IPS DF 4.7 (cell line): ENCODE results near the gene PRKG1.

Experiments
- DNase-seq: peaks from one replicate; pipeline ENCODE4 v3.0.0-alpha.2; 2013; ENCODE audit warnings: low spot score; ENCODE audit errors: extremely low read depth

Gene PRKG1

DNA sequence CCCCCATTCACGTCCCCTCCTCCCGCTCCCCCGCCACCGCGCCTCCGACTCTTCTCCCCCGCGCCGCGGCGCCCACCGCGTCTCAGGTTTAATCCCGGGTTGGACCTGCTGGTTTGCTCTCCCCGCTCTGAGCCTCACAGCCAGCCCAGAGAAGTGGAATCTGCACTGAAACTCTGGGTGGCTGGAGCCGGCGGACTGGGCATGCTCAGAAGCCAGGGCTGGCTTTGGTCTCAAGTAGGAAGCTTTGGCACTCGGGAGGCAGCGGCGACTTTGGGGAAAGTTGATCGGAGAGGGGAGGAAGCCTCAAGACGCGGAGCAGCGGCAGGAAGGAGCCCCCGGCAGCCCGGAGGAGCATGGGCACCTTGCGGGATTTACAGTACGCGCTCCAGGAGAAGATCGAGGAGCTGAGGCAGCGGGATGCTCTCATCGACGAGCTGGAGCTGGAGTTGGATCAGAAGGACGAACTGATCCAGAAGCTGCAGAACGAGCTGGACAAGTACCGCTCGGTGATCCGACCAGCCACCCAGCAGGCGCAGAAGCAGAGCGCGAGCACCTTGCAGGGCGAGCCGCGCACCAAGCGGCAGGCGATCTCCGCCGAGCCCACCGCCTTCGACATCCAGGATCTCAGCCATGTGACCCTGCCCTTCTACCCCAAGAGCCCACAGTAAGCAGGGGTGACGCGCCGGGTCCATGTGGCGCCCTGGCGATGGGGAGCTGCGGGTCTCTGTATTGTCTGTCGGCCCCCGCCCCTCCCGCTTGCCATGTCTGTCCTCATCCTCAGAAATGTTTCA is at the start of gene PRKG1:
Gene PRKG1 (plus strand): TSS at position 250 of the 791 bp plus-strand sequence.
- peak; percentile 38 for DNase-seq

DNA sequence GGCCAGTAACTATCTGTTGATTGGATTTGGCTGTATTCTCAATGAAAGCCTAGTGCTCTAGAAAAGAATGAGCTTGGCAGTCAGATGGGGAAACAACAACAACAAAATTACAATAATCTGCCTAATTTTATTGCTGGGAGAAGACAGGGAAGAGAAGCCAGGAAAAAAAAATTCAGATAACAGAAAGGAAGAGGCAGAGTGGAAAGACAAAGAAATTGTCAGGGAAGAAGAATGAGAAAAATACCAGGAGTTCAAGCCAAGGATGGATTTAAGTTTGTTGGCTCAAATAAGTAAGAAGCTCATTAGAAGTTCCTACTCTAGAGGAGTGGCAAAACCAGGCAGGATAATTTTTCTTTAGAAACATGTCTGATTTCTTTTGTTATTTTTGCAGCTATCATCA is 45.9 kb upstream of the PRKG1 start:
- DNase-seq: no peak

GRCh38 chr10:51029172-51029641 is 45.1 kb upstream of the PRKG1 start:
- no peak for DNase-seq

DNA sequence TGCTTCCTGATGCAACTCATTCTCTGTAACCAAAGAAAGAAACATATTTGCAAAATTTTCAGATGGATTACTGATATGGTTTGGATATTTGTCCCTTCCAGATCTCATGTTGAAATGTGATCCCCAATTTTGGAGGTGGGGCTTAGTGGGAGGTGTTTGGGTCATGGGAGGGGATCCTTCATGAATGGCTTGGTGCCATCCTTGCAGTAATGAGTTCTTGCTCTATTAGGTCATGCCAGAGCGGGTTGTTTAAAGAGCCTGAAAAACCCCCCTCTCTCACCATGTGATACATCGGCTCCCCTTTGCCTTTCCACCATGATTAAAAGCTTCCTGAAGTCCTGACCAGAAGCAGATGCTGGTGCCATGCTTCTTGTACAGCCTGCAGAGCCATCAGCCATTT is 43.8 kb upstream of the PRKG1 start:
- DNase-seq: no peak

- DNase-seq: no peak
Measured at GRCh38 chr10:51031950-51032349, 42.3 kb upstream of the PRKG1 start.

- no peak for DNase-seq
Measured at GRCh38 chr10:51034769-51035168, 39.5 kb upstream of the PRKG1 start.

- no peak for DNase-seq
Measured at GRCh38 chr10:51035344-51035743, 38.9 kb upstream of the PRKG1 start.

DNA sequence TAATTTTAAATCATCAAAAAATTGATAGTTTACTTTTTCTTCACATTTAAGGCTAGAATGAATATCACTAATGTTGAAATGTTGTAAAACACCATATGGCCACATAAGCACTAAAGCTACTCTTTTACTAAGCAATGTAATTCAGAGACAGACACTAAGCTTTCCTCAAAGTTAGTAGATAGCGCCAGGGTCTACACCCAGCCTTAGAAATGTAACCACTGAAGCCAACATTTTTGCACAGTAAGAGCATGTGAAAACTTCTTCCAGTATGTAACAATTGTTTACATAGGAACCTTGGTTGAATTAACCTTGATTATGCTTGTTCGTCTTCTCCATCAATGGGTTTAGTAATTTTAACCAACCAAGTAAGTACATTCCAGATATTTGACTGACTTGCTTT is 28.4 kb upstream of the PRKG1 start:
- no peak for DNase-seq

- DNase-seq: no peak
Measured at GRCh38 chr10:51046654-51047053, 27.6 kb upstream of the PRKG1 start.

- DNase-seq: no peak
Measured at GRCh38 chr10:51047857-51048256, 26.4 kb upstream of the PRKG1 start.

GRCh38 chr10:51048792-51049191 is 25.5 kb upstream of the PRKG1 start:
- DNase-seq: no peak

DNA sequence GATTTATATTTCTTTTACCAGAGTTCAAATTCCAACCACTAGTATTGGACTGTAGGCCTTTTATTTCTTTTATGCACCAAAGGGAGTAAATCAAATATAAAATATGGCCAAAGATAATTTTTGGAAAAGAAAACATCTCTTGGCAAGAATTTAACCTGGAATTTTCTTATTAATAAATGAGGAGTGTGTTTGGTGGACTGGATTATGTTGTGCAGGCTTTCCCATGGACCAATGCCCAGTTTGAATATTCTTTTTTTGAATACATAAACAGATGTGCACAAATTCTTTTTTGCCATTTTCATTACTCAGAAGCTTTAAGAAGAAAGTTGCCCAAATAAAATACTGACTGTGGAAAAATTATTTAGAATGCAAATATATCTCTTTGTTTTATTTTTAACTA is 22.1 kb upstream of the PRKG1 start:
- DNase-seq: no peak

DNA sequence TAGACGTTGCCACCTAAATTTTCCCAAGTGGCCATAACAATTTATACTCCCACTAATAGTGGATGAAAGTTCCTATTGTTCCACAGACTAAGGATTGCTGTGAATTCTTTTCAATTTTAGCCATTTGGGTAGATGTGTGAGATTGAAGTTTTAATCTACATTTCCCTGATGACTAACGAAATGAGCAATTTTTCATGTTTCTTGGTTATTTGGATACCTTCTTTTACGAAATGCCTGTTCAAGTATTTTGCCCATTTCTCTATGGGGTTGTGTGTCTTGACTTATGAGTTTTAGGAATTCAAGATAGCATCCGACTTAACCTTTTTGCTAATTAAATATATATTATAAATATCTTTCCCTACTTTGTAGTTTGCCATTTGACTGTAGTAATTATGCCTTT is 16.4 kb upstream of the PRKG1 start:
- DNase-seq: no peak

GRCh38 chr10:51063166-51063565 is 11.1 kb upstream of the PRKG1 start:
- no peak for DNase-seq

DNA sequence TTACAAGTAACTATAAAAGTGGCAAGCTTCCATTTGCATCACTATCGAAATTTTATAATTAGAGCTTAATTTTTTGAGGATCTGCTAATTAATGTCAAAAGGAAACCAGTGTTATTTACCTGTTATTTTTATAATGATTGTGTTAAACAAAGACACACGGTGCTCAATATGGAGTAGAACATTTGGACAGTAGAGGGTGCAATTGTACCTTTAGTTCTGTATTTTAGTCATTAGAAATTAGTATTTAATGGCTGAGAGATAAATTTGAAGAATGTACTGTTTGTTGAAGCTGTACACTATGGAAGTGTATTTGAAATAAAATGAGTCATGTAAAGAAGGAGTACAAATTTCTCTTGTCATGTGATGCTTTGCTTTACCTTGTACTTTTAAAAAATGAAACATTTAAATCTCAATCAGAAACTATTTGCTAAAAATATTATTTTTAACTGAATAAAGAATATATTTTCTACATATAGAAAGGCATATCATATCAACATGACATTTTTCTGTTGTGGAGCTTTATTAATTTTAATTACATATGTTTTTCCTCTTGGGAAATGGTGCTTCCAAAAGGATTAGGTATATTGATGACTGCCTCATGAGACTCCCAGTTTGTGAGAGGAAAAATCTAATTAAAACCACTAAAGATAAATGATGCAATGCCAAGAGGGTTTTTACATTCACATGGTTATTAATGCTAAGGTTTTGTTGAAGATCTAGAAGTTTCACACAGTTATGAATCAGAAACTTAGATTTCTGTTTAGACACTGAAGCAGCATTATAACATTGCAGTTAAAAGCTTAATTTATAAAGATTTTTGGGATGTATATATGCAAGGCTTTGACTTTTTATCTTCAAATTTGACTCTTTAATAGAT is 10.4 kb upstream of the PRKG1 start:
- DNase-seq: no peak

GRCh38 chr10:51066231-51066630 is 8.1 kb upstream of the PRKG1 start:
- no peak for DNase-seq

- no peak for DNase-seq
Measured at GRCh38 chr10:51072210-51072609, 2.1 kb upstream of the PRKG1 start.

- no peak for DNase-seq
Measured at GRCh38 chr10:51072921-51073434, 1.3 kb upstream of the PRKG1 start.

GRCh38 chr10:51073453-51074237 is 642 bp upstream of the PRKG1 start:
- DNase-seq: no peak

- no peak for DNase-seq
Measured at GRCh38 chr10:51075043-51075872, 971 bp downstream of the PRKG1 start.

- no peak for DNase-seq
Measured at GRCh38 chr10:51075873-51076229, 1.6 kb downstream of the PRKG1 start.
